Parathyroid adenoma (tissue), 2 donors: ENCODE measurements around the gene RNU5B-1.
"Not testable (repeated sequence)": the region's sequence is repeated elsewhere in the genome, so short reads cannot be mapped to it uniquely, and the experiment has no call there.

Source experiments
- H2AFZ ChIP-seq: fragments of 300-600 bp; sonication (generic); one replicate; pipeline ENCODE4 v1.7.0; 2017; ENCODE audit warnings: antibody characterized with exemption, mild to moderate bottlenecking
- H3K27ac ChIP-seq: fragments of 300-600 bp; sonication (generic); one replicate; pipeline ENCODE4 v1.7.0; 2017
- H3K27me3 ChIP-seq: fragments of 300-600 bp; sonication (generic); one replicate; pipeline ENCODE4 v1.7.0; 2017; ENCODE audit warnings: low read length; ENCODE audit not compliant: control insufficient read depth, insufficient read depth
- H3K36me3 ChIP-seq: fragments of 300-600 bp; sonication (generic); one replicate; pipeline ENCODE4 v1.7.0; 2017; ENCODE audit warnings: low read length; ENCODE audit not compliant: control insufficient read depth, insufficient read depth
- H3K4me1 ChIP-seq: fragments of 300-600 bp; sonication (generic); one replicate; pipeline ENCODE4 v1.7.0; 2017; ENCODE audit warnings: control low read depth
- H3K4me2 ChIP-seq: fragments of 300-600 bp; sonication (generic); one replicate; pipeline ENCODE4 v1.7.0; 2017; ENCODE audit warnings: low read length
- H3K4me3 ChIP-seq: fragments of 300-600 bp; sonication (generic); one replicate; pipeline ENCODE4 v1.7.0; 2017; ENCODE audit warnings: low read depth, low read length
- H3K79me2 ChIP-seq: fragments of 300-600 bp; sonication (generic); one replicate; pipeline ENCODE4 v1.7.0; 2017; ENCODE audit warnings: control low read depth
- H3K9ac ChIP-seq: fragments of 300-600 bp; sonication (generic); one replicate; pipeline ENCODE4 v1.7.0; 2017; ENCODE audit warnings: mild to moderate bottlenecking
- H3K9me3 ChIP-seq: fragments of 300-600 bp; sonication (generic); one replicate; pipeline ENCODE4 v1.7.0; 2017; ENCODE audit warnings: low read length; ENCODE audit not compliant: control insufficient read depth
- TF ChIP-seq, protein P1 (sequence below): fragments of 300-600 bp; sonication (generic); IDR thresholded peaks from one replicate; pipeline ENCODE4 v1.7.0; 2017; ENCODE audit warnings: antibody characterized with exemption, mild to moderate bottlenecking
- donor health status: primary hyperparathyroidism.

Gene RNU5B-1

GRCh38 chr15:65343374-65343981, 39.0 kb downstream of the RNU5B-1 start:
- Histone ChIP-seq H3K4me1 (no peaks in the 10 kb centered on the region), H3K4me3 (no peak overlapping the region), H2AFZ (no peak overlapping the region), H3K4me2 (no peak overlapping the region), H3K9ac (no peak overlapping the region), H3K27me3 (no peaks in the 10 kb centered on the region), H3K36me3 (no peaks in the 10 kb centered on the region), H3K79me2 (no peaks in the 10 kb centered on the region), H3K27ac (no peak overlapping the region), H3K9me3 (no peaks in the 10 kb centered on the region)
- TF ChIP-seq, protein P1, sequence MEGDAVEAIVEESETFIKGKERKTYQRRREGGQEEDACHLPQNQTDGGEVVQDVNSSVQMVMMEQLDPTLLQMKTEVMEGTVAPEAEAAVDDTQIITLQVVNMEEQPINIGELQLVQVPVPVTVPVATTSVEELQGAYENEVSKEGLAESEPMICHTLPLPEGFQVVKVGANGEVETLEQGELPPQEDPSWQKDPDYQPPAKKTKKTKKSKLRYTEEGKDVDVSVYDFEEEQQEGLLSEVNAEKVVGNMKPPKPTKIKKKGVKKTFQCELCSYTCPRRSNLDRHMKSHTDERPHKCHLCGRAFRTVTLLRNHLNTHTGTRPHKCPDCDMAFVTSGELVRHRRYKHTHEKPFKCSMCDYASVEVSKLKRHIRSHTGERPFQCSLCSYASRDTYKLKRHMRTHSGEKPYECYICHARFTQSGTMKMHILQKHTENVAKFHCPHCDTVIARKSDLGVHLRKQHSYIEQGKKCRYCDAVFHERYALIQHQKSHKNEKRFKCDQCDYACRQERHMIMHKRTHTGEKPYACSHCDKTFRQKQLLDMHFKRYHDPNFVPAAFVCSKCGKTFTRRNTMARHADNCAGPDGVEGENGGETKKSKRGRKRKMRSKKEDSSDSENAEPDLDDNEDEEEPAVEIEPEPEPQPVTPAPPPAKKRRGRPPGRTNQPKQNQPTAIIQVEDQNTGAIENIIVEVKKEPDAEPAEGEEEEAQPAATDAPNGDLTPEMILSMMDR = no peak

DNA sequence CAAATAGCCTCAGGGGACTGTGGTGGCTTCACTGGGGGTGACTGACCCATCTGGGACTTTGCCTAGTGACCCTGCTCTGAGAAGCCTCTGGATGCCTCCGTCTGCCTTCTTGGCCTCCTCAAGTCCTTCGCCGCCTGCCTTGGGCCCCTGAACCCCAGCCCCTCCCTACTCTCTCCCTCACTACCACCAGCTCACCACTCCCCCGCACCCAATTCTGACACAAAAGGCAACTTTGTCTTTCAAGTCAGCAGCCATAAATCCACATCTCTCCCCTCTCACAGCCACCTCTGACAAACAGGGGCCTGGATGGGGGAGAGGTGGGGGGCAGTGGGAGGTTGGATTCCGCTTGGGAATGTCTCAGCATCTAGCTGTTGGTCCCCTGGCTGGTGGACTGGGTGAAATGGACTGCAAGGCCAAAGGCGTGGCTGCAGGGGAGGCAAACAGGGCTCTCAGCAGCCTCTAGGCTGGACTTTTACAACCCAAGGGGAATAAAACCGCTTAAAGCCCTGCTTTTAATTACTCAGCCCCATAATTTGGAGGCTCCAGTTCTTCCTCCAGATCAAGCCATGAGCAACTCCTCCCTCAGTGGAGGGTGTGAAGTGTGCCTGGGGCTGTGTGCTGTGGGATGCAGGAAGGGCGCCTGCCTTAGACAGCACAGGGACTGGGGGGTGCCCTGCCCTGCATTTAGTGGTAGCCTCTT, 39.9 kb downstream of the RNU5B-1 start:
- Histone ChIP-seq H3K4me2 (no peak overlapping the region), H3K27ac (no peak overlapping the region), H3K79me2 (no peaks in the 10 kb centered on the region), H3K27me3 (no peaks in the 10 kb centered on the region), H3K9ac (no peak overlapping the region), H3K4me3 (no peak overlapping the region), H3K4me1 (no peaks in the 10 kb centered on the region), H3K9me3 (no peaks in the 10 kb centered on the region), H2AFZ (no peak overlapping the region), H3K36me3 (no peaks in the 10 kb centered on the region)
- TF ChIP-seq, protein P1 = no peak

- no peak overlapping the region for H3K27ac ChIP-seq
- no peak overlapping the region for H3K9ac ChIP-seq
- H3K27me3 ChIP-seq = no peaks in the 10 kb centered on the region
- H3K4me3 ChIP-seq = no peak overlapping the region
- TF ChIP-seq, protein P1 = no peak
- H3K4me1 ChIP-seq = no peaks in the 10 kb centered on the region
- H3K9me3 ChIP-seq = no peaks in the 10 kb centered on the region
- H3K4me2 ChIP-seq = no peak overlapping the region
- H2AFZ ChIP-seq = no peak overlapping the region
- H3K79me2 ChIP-seq = no peaks in the 10 kb centered on the region
- H3K36me3 ChIP-seq = no peaks in the 10 kb centered on the region
Observed at GRCh38 chr15:65344914-65345275, 40.4 kb downstream of the RNU5B-1 start.

- no peak overlapping the region for H3K4me3 ChIP-seq
- H3K9me3 ChIP-seq = no peaks in the 10 kb centered on the region
- H3K4me2 ChIP-seq = no peak overlapping the region
- no peaks in the 10 kb centered on the region for H3K27me3 ChIP-seq
- no peaks in the 10 kb centered on the region for H3K36me3 ChIP-seq
- H3K27ac ChIP-seq = no peak overlapping the region
- no peak overlapping the region for H2AFZ ChIP-seq
- TF ChIP-seq, protein P1 = no peak
- H3K4me1 ChIP-seq = no peaks in the 10 kb centered on the region
- H3K79me2 ChIP-seq = no peaks in the 10 kb centered on the region
- H3K9ac ChIP-seq = no peak overlapping the region
Observed at GRCh38 chr15:65346856-65347598, 42.5 kb downstream of the RNU5B-1 start.

DNA sequence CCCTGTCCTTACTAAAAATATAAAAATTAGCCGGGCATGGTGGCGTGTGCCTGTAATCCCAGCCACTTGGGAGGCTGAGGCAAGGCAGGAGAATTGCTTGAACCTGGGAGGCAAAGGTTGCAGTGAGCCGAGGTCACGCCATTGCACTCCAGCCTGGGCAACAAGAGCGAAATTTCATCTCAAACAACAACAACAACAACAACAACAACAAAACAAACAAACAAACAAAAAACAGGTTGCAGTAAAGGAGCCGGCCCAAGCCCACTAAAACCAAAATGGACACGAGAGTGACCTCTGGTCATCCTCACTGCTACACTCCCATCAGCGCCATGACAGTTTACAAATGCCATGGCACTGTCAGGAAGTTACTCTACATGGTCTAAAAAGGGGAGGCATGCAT, 43.3 kb downstream of the RNU5B-1 start:
- H3K79me2 ChIP-seq, H3K4me1 ChIP-seq, H2AFZ ChIP-seq, H3K4me2 ChIP-seq, H3K9me3 ChIP-seq, H3K9ac ChIP-seq, H3K36me3 ChIP-seq, H3K4me3 ChIP-seq, H3K27me3 ChIP-seq, H3K27ac ChIP-seq: not testable (repeated sequence)
